Lower leg skin (tissue), 4 donors: Measurements from ENCODE around the gene CDKN2C. TPM values are rescaled to one million over a fixed set of nuclear protein-coding genes. Genes with fewer than 3 reads are reported as not detected.

ENCODE experiments used
- DNase-seq, 2 donors: peaks; one replicate each; pipeline ENCODE4 v3.0.0-alpha.2; 2019; ENCODE audit warnings: low spot score in 2 of 2
- H3K4me3 ChIP-seq: fragments of 200-600 bp; sonication (generic); 2 replicates; pipeline ENCODE4 v1.5.1; 2017; ENCODE audit warnings: mild to moderate bottlenecking, low read depth; ENCODE audit not compliant: poor library complexity, severe bottlenecking
- POLR2A ChIP-seq, 2 donors: fragments of 450-650 bp; IDR thresholded peaks; one replicate each; pipeline ENCODE4 v1.6.1; 2016 to 2017; ENCODE audit warnings: antibody characterized with exemption in 2 of 2, mild to moderate bottlenecking in 1 of 2, moderate library complexity in 1 of 2
- WGBS, 2 donors: methylation state at CpG; one replicate each; pipeline ENCODE4 v1.1.5; 2018; 5-methylcytosine and 5-hydroxymethylcytosine counted together
- intact Hi-C: fragments of 100-400 bp; cut with DNase I; formaldehyde crosslinking; loops from one replicate; pipeline ENCODE4 v1.15.0; 2023; ENCODE audit warnings: low total_unique reads
- total RNA-seq, 4 donors: library from RNA; depleted of rRNA; stranded (reverse); fragments of >200 nt; gene quantifications; one replicate each; pipeline ENCODE4 v1.1.0, GENCODE V29; 2016
- TF ChIP-seq, protein P1 (sequence below), 3 donors: fragments of 450-650 bp; IDR thresholded peaks; one replicate each; pipeline ENCODE4 v1.5.1; 2016; ENCODE audit warnings: antibody characterized with exemption in 3 of 3, mild to moderate bottlenecking in 3 of 3, moderate library complexity in 2 of 3

The CDKN2C gene
- total RNA-seq, 4 donors from 2014 or later, result 10.1 to 20.0 (median 16.2) TPM

DNA sequence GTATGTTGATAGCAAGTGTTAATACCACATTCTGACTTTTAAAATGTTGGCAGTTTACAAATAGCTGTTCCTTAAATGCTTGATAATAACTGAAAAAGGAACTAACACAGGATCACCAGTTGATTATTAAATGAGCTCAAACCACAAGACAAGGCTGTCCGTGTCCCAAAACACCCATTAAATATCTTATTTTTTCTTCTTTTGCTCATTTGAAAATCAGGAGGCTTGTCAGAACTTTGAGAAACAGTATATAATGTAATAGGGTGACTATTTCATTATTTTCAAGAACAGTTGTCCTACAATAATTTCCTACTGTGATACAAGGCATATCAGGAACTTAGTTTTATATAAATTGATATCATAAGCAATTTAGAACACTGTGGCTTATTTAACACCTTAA lies 2.7 kb downstream of the CDKN2C start:
- no peak for DNase-seq
- intact Hi-C loops, result no loop called here
- H3K4me3 ChIP-seq, result no peak overlapping the region
- TF ChIP-seq, protein P1, sequence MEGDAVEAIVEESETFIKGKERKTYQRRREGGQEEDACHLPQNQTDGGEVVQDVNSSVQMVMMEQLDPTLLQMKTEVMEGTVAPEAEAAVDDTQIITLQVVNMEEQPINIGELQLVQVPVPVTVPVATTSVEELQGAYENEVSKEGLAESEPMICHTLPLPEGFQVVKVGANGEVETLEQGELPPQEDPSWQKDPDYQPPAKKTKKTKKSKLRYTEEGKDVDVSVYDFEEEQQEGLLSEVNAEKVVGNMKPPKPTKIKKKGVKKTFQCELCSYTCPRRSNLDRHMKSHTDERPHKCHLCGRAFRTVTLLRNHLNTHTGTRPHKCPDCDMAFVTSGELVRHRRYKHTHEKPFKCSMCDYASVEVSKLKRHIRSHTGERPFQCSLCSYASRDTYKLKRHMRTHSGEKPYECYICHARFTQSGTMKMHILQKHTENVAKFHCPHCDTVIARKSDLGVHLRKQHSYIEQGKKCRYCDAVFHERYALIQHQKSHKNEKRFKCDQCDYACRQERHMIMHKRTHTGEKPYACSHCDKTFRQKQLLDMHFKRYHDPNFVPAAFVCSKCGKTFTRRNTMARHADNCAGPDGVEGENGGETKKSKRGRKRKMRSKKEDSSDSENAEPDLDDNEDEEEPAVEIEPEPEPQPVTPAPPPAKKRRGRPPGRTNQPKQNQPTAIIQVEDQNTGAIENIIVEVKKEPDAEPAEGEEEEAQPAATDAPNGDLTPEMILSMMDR (IDR thresholded peaks at IDR 0.05), result no peak
- TF ChIP-seq POLR2A (IDR thresholded peaks at IDR 0.05), result no peak
- 21 to 29% methylated on average over 1 of the region's 1 CpG for WGBS, 2 donors

DNA sequence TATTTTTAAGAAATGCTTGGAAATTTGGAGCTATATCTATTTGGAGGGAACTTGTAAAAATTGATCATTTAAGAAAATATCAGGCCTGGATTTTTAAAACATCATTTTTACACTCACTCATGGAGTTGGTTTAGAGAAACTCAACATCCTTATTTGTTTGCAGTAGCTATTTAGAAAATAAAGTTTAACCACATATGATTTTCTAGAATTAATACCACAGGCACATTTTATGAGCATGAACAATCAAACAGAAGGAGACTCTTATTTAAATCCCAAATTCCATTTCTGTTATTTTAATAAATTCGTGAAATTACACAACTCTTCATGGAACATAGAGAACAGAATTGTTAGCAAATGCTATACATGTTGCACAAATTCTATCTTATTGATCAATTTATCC lies 3.2 kb downstream of the CDKN2C start:
- TF ChIP-seq, protein P1 (IDR thresholded peaks at IDR 0.05), result no peak
- no peak for TF ChIP-seq POLR2A (IDR thresholded peaks at IDR 0.05)
- intact Hi-C loops, result no loop called here
- no peak for DNase-seq
- WGBS, 2 donors, result 69 to 89% methylated on average over 1 of the region's 1 CpG
- no peak overlapping the region for H3K4me3 ChIP-seq

DNA sequence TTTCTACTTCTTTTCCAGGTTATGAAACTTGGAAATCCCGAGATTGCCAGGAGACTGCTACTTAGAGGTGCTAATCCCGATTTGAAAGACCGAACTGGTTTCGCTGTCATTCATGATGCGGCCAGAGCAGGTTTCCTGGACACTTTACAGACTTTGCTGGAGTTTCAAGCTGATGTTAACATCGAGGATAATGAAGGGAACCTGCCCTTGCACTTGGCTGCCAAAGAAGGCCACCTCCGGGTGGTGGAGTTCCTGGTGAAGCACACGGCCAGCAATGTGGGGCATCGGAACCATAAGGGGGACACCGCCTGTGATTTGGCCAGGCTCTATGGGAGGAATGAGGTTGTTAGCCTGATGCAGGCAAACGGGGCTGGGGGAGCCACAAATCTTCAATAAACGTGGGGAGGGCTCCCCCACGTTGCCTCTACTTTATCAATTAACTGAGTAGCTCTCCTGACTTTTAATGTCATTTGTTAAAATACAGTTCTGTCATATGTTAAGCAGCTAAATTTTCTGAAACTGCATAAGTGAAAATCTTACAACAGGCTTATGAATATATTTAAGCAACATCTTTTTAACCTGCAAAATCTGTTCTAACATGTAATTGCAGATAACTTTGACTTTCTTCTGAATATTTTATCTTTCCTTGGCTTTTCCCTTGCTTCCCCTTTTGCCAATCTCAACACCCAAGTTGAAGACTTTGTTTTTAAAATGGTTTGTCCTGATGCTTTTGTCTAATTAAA lies 4.0 kb downstream of the CDKN2C start:
- H3K4me3 ChIP-seq, result no peak overlapping the region
- 76 to 80% methylated on average over 13 of the region's 13 CpGs for WGBS, 2 donors
- no peak for DNase-seq
- TF ChIP-seq POLR2A (IDR thresholded peaks at IDR 0.05), result no peak
- TF ChIP-seq, protein P1 (IDR thresholded peaks at IDR 0.05), result no peak
- intact Hi-C loops, result no loop called here

DNA sequence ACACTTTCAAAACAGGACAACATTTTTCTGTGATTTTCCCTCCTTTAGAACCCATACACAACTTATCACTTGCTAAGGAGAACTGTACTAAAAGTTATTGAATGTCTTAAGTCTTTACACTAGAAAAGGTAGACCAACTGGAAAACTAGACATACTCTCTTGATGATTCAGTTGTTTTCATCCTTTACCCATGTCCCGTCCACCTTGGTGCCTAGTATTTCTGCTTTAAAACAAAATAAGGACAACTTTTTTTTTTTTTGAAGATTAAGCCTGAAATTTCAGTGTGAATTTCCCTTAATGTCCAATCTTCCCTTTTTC lies 4.5 kb downstream of the CDKN2C start:
- 49 to 59% methylated on average over 1 of the region's 1 CpG for WGBS, 2 donors
- H3K4me3 ChIP-seq, result no peak overlapping the region
- no peak for DNase-seq
- TF ChIP-seq, protein P1 (IDR thresholded peaks at IDR 0.05), result no peak
- no peak for TF ChIP-seq POLR2A (IDR thresholded peaks at IDR 0.05)
- intact Hi-C loops, result no loop called here

DNA sequence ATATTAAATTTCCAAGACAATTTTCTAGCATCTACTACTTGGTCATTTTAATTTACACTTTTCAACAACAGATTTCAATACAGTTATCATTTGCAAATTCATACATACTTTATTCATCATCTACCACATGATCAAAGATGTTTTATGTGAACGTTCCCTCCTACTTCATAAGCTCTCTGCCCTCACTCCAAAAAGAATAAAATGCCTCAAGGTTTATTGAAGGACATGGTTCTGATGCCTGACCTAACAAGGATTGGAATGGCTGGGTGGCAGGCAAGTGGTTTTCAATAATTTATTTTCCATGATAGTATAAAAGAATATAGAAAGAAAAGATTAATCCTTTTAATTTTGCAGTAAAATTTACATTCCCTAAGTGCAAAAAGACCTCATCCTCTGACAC lies 5.4 kb downstream of the CDKN2C start:
- WGBS, 2 donors, result 30 to 32% methylated on average over 1 of the region's 1 CpG
- intact Hi-C loops, result no loop called here
- no peak for DNase-seq
- TF ChIP-seq, protein P1 (IDR thresholded peaks at IDR 0.05), result no peak
- no peak for TF ChIP-seq POLR2A (IDR thresholded peaks at IDR 0.05)
- no peak overlapping the region for H3K4me3 ChIP-seq
